GM23338 (cell line): ENCODE results near the gene PSORS1C1. TPM values are rescaled to one million over a fixed set of nuclear protein-coding genes. Genes with fewer than 3 reads are reported as not detected.
"Not testable (repeated sequence)": the region's sequence is repeated elsewhere in the genome, so short reads cannot be mapped to it uniquely, and the experiment has no call there.

ENCODE experiments used
- ATAC-seq: fragments of 200-7000 bp; cut with Tn5 transposase; 3 replicates; pipeline ENCODE4 v1.9.1; 2020
- DNase-seq: peaks from one replicate; pipeline ENCODE4 v3.0.0-alpha.2; 2015; ENCODE audit warnings: low spot score
- H2AFZ ChIP-seq: fragments of 200-600 bp; sonication (generic); 2 replicates; pipeline ENCODE4 v1.8.0; 2016; ENCODE audit warnings: antibody characterized with exemption, mild to moderate bottlenecking, moderate library complexity
- H3F3A ChIP-seq: fragments of 200-600 bp; sonication (generic); replicated peaks from 2 replicates; pipeline ENCODE4 v1.8.0; 2017; ENCODE audit warnings: antibody characterized with exemption, mixed run types, low read depth
- H3K27ac ChIP-seq: fragments of 200-600 bp; sonication (generic); 2 replicates; pipeline ENCODE4 v1.6.1; 2016; ENCODE audit warnings: low read depth
- H3K27me3 ChIP-seq: fragments of 200-600 bp; sonication (generic); 2 replicates; pipeline ENCODE4 v1.8.0; 2016; ENCODE audit warnings: mild to moderate bottlenecking, mixed run types, moderate library complexity; ENCODE audit not compliant: insufficient read depth
- H3K36me3 ChIP-seq: fragments of 200-600 bp; sonication (generic); 2 replicates; pipeline ENCODE4 v1.8.0; 2016; ENCODE audit warnings: mild to moderate bottlenecking; ENCODE audit not compliant: insufficient read depth
- H3K4me1 ChIP-seq: fragments of 200-600 bp; sonication (generic); 2 replicates; pipeline ENCODE4 v1.8.0; 2016; ENCODE audit warnings: mild to moderate bottlenecking, moderate library complexity; ENCODE audit not compliant: insufficient read depth
- H3K4me2 ChIP-seq: fragments of 200-600 bp; sonication (generic); 2 replicates; pipeline ENCODE4 v1.7.1; 2017; ENCODE audit warnings: mixed run types
- H3K4me3 ChIP-seq: fragments of 200-600 bp; sonication (generic); 2 replicates; pipeline ENCODE4 v1.6.1; 2016; ENCODE audit warnings: mixed run types
- H3K79me2 ChIP-seq: fragments of 200-600 bp; sonication (generic); replicated peaks from 2 replicates; pipeline ENCODE4 v1.8.0; 2017; ENCODE audit warnings: mild to moderate bottlenecking; ENCODE audit not compliant: insufficient read depth
- H3K9me2 ChIP-seq: fragments of 200-600 bp; sonication (generic); 2 replicates; pipeline ENCODE4 v1.8.0; 2017; ENCODE audit not compliant: insufficient read depth
- H4K20me1 ChIP-seq: fragments of 200-600 bp; sonication (generic); replicated peaks from 2 replicates; pipeline ENCODE4 v1.8.0; 2017; ENCODE audit warnings: mild to moderate bottlenecking; ENCODE audit not compliant: insufficient read depth
- H3K27ac Mint-ChIP-seq: 2 replicates; pipeline ENCODE4 v1.8.0; 2020; ENCODE audit warnings: inconsistent platforms, mild to moderate bottlenecking, moderate library complexity, mixed read lengths
- H3K27me3 Mint-ChIP-seq: 3 replicates; pipeline ENCODE4 v1.8.0; 2022; ENCODE audit warnings: low read depth, mild to moderate bottlenecking, moderate library complexity, mixed read lengths, inconsistent platforms; ENCODE audit not compliant: insufficient read depth, poor library complexity
- H3K36me3 Mint-ChIP-seq: 3 replicates; pipeline ENCODE4 v1.8.0; 2021; ENCODE audit warnings: low read depth, mild to moderate bottlenecking, inconsistent platforms, moderate library complexity, mixed read lengths
- H3K4me1 Mint-ChIP-seq: 3 replicates; pipeline ENCODE4 v1.8.0; 2020; ENCODE audit warnings: mild to moderate bottlenecking, inconsistent platforms, mixed read lengths
- H3K4me3 Mint-ChIP-seq: 3 replicates; pipeline ENCODE4 v1.8.0; 2021; ENCODE audit warnings: moderate library complexity, mild to moderate bottlenecking, inconsistent platforms, mixed read lengths
- H3K9me3 Mint-ChIP-seq: 3 replicates; pipeline ENCODE4 v1.8.0; 2020; ENCODE audit warnings: moderate library complexity, mild to moderate bottlenecking, inconsistent platforms, mixed read lengths
- CTCF ChIP-seq, 2 experiments: fragments of 200-600 bp in 1 of 2; sonication (generic) in 1 of 2; conservative IDR thresholded peaks; 2 replicates each; pipeline versions ENCODE4 v1.5.1 to v1.6.1; 2016 to 2017; ENCODE audit warnings: antibody characterized with exemption in 2 of 2, low read depth in 2 of 2, mild to moderate bottlenecking in 2 of 2, moderate library complexity in 1 of 2
- polyA plus RNA-seq: library from polyadenylated mRNA; unstranded; fragments of >200 nt; fragmentation: Nextera tagmentation; extraction: Ambion mirVana; gene quantifications from 2 replicates; pipeline ENCODE4 v1.2.1, GENCODE V29; 2016
- small RNA-seq: library from RNA; depleted of rRNA; stranded (forward); fragments of <200 nt; gene quantifications from one replicate; pipeline ENCODE3, GENCODE V24; 2014; ENCODE audit warnings: low replicate concordance
- total RNA-seq: library from RNA; depleted of rRNA; stranded (reverse); fragments of >200 nt; shearing (Covaris generic); gene quantifications from 2 replicates; pipeline ENCODE4 v1.2.3, GENCODE V29; 2014; rRNA removed

Gene PSORS1C1
- total and polyA plus RNA-seq, 2 experiments from 2014 or later, result not detected

- not testable (repeated sequence) for H3K36me3 ChIP-seq, H2AFZ ChIP-seq, H3K36me3 Mint-ChIP-seq, H3K27me3 ChIP-seq, H3K4me2 ChIP-seq, H4K20me1 ChIP-seq, H3K9me2 ChIP-seq, H3K9me3 Mint-ChIP-seq, ATAC-seq, H3K4me3 Mint-ChIP-seq, H3K79me2 ChIP-seq, DNase-seq, H3F3A ChIP-seq, H3K27ac ChIP-seq, H3K4me3 ChIP-seq
- H3K27ac Mint-ChIP-seq, result peak overlapping the region; percentile 77; the same call in 1 of the 2 replicates
- TF ChIP-seq CTCF (conservative IDR thresholded peaks at IDR 0.05; ENCODE audit: low read depth in 2 of 2), result peak in 1 of 2 experiments; percentile 54; a peak in 2 of 4 replicates
- peaks cover 10% of the 10 kb centered on the region for H3K27me3 Mint-ChIP-seq
- peaks cover 25% of the 10 kb centered on the region for H3K4me1 Mint-ChIP-seq
- H3K4me1 ChIP-seq, result peaks cover 31% of the 10 kb centered on the region
These were observed 74.6 kb downstream of the PSORS1C1 start for GRCh38 chr6:31189223-31189622.

Small RNA genes within 50 kb of the gene (small RNA-seq; reads per million reads assigned to genes)
- not detected for gene POLR2LP1
- gene RNU6-1133P, result 0.20 reads per million

Other genes starting within 250 kb of the PSORS1C1 start
- gene DDR1, start 230.3 kb upstream of the PSORS1C1 start, total RNA-seq, result 140 and 154 TPM in 2 replicates
- 58.3 and 71.6 TPM in 2 replicates for gene DDR1, start 230.3 kb upstream of the PSORS1C1 start, polyA plus RNA-seq
- 32.6 and 46.5 TPM in 2 replicates for gene GTF2H4, start 206.6 kb upstream of the PSORS1C1 start, total RNA-seq
- gene GTF2H4, start 206.6 kb upstream of the PSORS1C1 start, polyA plus RNA-seq, result 14.1 and 14.8 TPM in 2 replicates
- gene VARS2, start 200.6 kb upstream of the PSORS1C1 start, total RNA-seq, result 34.0 and 36.4 TPM in 2 replicates
- 13.7 and 14.2 TPM in 2 replicates for gene VARS2, start 200.6 kb upstream of the PSORS1C1 start, polyA plus RNA-seq
- gene SFTA2, start 182.6 kb upstream of the PSORS1C1 start, total RNA-seq, result not detected in 2 replicates
- not detected in 2 replicates for gene SFTA2, start 182.6 kb upstream of the PSORS1C1 start, polyA plus RNA-seq
- gene MUCL3, start 173.8 kb upstream of the PSORS1C1 start, total RNA-seq, result 0.12 TPM in 1 of 2 replicates, not detected in the other
- 0.32 and 0.40 TPM in 2 replicates for gene MUCL3, start 173.8 kb upstream of the PSORS1C1 start, polyA plus RNA-seq
- not detected in 2 replicates for gene MUC21, start 131.1 kb upstream of the PSORS1C1 start, total RNA-seq
- gene MUC21, start 131.1 kb upstream of the PSORS1C1 start, polyA plus RNA-seq, result not detected in 2 replicates
- gene MUC22, start 104.3 kb upstream of the PSORS1C1 start, total RNA-seq, result not detected in 2 replicates
- not detected in 2 replicates for gene MUC22, start 104.3 kb upstream of the PSORS1C1 start, polyA plus RNA-seq
- gene C6orf15, start 2.2 kb upstream of the PSORS1C1 start, total RNA-seq, result not detected in 2 replicates
- gene C6orf15, start 2.2 kb upstream of the PSORS1C1 start, polyA plus RNA-seq, result not detected in 2 replicates
- gene CDSN, start 5.6 kb downstream of the PSORS1C1 start, total RNA-seq, result 0.07 TPM in 1 of 2 replicates, not detected in the other
- not detected in 2 replicates for gene CDSN, start 5.6 kb downstream of the PSORS1C1 start, polyA plus RNA-seq
- gene PSORS1C2, start 24.3 kb downstream of the PSORS1C1 start, total RNA-seq, result not detected in 2 replicates
- 0.47 and 1.3 TPM in 2 replicates for gene PSORS1C2, start 24.3 kb downstream of the PSORS1C1 start, polyA plus RNA-seq
- gene CCHCR1, start 43.0 kb downstream of the PSORS1C1 start, total RNA-seq, result 37.0 and 46.7 TPM in 2 replicates
- 19.8 and 21.3 TPM in 2 replicates for gene CCHCR1, start 43.0 kb downstream of the PSORS1C1 start, polyA plus RNA-seq
- gene TCF19, start 43.8 kb downstream of the PSORS1C1 start, total RNA-seq, result 11.1 and 11.2 TPM in 2 replicates
- 7.1 and 8.3 TPM in 2 replicates for gene TCF19, start 43.8 kb downstream of the PSORS1C1 start, polyA plus RNA-seq
- gene POU5F1, start 55.9 kb downstream of the PSORS1C1 start, total RNA-seq, result 3,419 and 3,629 TPM in 2 replicates
- 1,839 and 1,914 TPM in 2 replicates for gene POU5F1, start 55.9 kb downstream of the PSORS1C1 start, polyA plus RNA-seq
- gene HLA-C, start 157.3 kb downstream of the PSORS1C1 start, total RNA-seq, result 94.6 and 116 TPM in 2 replicates
- gene HLA-C, start 157.3 kb downstream of the PSORS1C1 start, polyA plus RNA-seq, result 73.1 and 76.9 TPM in 2 replicates
- gene HLA-B, start 242.4 kb downstream of the PSORS1C1 start, total RNA-seq, result 36.1 and 44.3 TPM in 2 replicates
- gene HLA-B, start 242.4 kb downstream of the PSORS1C1 start, polyA plus RNA-seq, result 86.0 and 102 TPM in 2 replicates